Measurements from ENCODE around the gene ARID1B. TPM values are rescaled to one million over a fixed set of nuclear protein-coding genes. Genes with fewer than 3 reads are reported as not detected.

Gene ARID1B
- total RNA-seq, 2 donors from 2014 or later: 74.0 to 110 TPM

DNA sequence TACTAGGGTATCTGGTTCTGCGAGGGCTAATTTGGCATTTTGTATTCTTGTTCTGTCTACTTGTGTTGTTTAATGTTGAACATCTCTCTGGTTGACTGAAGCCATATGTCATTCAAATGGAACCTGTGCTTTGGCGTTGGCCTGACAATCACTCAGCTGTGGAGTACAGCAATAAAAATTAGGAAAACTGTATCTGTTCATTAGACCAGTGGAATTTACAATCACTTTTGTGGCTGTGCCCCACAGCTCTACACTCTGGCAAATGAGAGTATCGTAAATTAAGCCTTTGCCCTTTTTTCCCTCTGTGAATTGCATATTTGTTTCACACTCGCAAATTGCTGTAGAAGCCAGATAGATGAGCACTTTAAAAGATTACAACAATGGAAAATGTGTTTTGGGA lies 102.0 kb downstream of the ARID1B start:
- Mint-ChIP-seq H3K9me3 (no peaks in the 10 kb centered on the region), H3K27me3 (ENCODE audit: insufficient read depth) (no peaks in the 10 kb centered on the region), H3K4me3 (no peak overlapping the region), H3K36me3 (ENCODE audit: low read depth) (peaks cover 2% of the 10 kb centered on the region), H3K4me1 (peaks cover 41% of the 10 kb centered on the region), H3K27ac (no peak overlapping the region)
- DNase-seq: no peak
- WGBS, 2 experiments (ENCODE audit: insufficient coverage in 1 of 2, insufficient read length in 1 of 2): 77 to 88% methylated on average over 2 to 4 of the region's 4 CpGs
- H3K36me3 ChIP-seq (ENCODE audit: control insufficient read depth, insufficient read depth, low read length): no peaks in the 10 kb centered on the region
- TF ChIP-seq CTCF (conservative IDR thresholded peaks at IDR 0.05): no peak
- no peak overlapping the region for H3K27ac ChIP-seq (ENCODE audit: low read depth, low read length)
- peaks cover 4% of the 10 kb centered on the region for H3K4me1 ChIP-seq (ENCODE audit: control insufficient read depth, insufficient read depth, low read length)
- H3K4me3 ChIP-seq (ENCODE audit: low read length): no peak overlapping the region
- H3K9me3 ChIP-seq (ENCODE audit: control insufficient read depth, low read length): no peaks in the 10 kb centered on the region
- H3K27me3 ChIP-seq (ENCODE audit: control insufficient read depth, insufficient read depth, low read length, poor library complexity, severe bottlenecking): no peaks in the 10 kb centered on the region
- no peak overlapping the region for H3K9ac ChIP-seq (ENCODE audit: extremely low read depth, low read length, poor library complexity, severe bottlenecking)

DNA sequence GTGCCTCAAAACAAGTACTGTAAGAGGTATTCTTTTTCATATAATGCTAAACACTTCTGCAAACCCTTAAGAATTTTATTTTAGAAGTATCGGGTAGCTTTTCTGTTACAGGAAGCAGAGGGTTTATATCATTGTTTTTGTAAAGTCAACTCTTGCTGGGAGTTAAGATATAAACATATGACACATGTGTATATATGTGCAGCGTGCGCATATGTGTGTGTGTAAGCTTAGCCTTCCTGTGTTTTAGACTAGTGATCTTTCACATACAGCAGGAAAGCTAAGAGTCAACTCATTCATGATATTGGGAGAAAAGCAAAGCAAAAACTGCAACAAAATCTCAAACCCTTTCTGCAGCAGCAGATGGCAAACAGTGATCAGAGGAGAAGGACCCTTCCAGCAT lies 102.4 kb downstream of the ARID1B start:
- Histone ChIP-seq H3K36me3 (ENCODE audit: control insufficient read depth, insufficient read depth, low read length) (no peaks in the 10 kb centered on the region), H3K9me3 (ENCODE audit: control insufficient read depth, low read length) (no peaks in the 10 kb centered on the region), H3K27ac (ENCODE audit: low read depth, low read length) (no peak overlapping the region), H3K9ac (ENCODE audit: extremely low read depth, low read length, poor library complexity, severe bottlenecking) (no peak overlapping the region), H3K4me1 (ENCODE audit: control insufficient read depth, insufficient read depth, low read length) (peaks cover 4% of the 10 kb centered on the region), H3K27me3 (ENCODE audit: control insufficient read depth, insufficient read depth, low read length, poor library complexity, severe bottlenecking) (no peaks in the 10 kb centered on the region), H3K4me3 (ENCODE audit: low read length) (no peak overlapping the region)
- no peak for TF ChIP-seq CTCF (conservative IDR thresholded peaks at IDR 0.05)
- Mint-ChIP-seq H3K4me3 (no peak overlapping the region), H3K36me3 (ENCODE audit: low read depth) (peaks cover 2% of the 10 kb centered on the region), H3K27ac (peak overlapping the region; percentile 1), H3K4me1 (peaks cover 41% of the 10 kb centered on the region), H3K27me3 (ENCODE audit: insufficient read depth) (no peaks in the 10 kb centered on the region), H3K9me3 (no peaks in the 10 kb centered on the region)
- no peak for DNase-seq
- 92 to 100% methylated on average over 3 of the region's 3 CpGs for WGBS, 2 experiments (ENCODE audit: insufficient coverage in 1 of 2, insufficient read length in 1 of 2)

DNA sequence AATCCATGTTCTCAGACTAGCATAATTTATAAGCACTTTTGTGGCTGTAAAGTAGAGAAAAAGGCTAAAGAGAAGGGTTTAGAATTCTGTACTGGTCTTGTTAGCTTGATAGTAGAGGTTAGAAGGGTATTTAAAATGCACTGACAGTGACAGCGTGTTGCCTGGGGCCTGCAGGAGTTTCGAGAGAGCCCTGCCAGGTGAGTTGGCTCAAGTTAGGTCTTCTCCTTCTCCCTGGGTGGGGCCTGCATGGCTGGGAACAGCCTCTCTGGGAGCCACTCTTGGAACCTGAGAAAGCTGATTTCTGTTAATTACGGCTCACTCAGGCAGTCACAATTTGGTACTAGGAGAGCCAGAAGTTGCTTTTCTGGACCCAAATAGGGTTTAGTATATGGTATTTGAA lies 103.7 kb downstream of the ARID1B start:
- peaks cover 4% of the 10 kb centered on the region for H3K4me1 ChIP-seq (ENCODE audit: control insufficient read depth, insufficient read depth, low read length)
- 89 to 97% methylated on average over 3 of the region's 3 CpGs for WGBS, 2 experiments (ENCODE audit: insufficient coverage in 1 of 2, insufficient read length in 1 of 2)
- Mint-ChIP-seq H3K36me3 (ENCODE audit: low read depth) (peaks cover 2% of the 10 kb centered on the region), H3K27me3 (ENCODE audit: insufficient read depth) (no peaks in the 10 kb centered on the region), H3K27ac (peak overlapping the region; percentile 57), H3K9me3 (no peaks in the 10 kb centered on the region), H3K4me3 (no peak overlapping the region), H3K4me1 (peaks cover 39% of the 10 kb centered on the region)
- DNase-seq: peak; percentile 58
- no peaks in the 10 kb centered on the region for H3K9me3 ChIP-seq (ENCODE audit: control insufficient read depth, low read length)
- no peak for TF ChIP-seq CTCF (conservative IDR thresholded peaks at IDR 0.05)
- H3K36me3 ChIP-seq (ENCODE audit: control insufficient read depth, insufficient read depth, low read length): no peaks in the 10 kb centered on the region
- no peak overlapping the region for H3K27ac ChIP-seq (ENCODE audit: low read depth, low read length)
- no peak overlapping the region for H3K9ac ChIP-seq (ENCODE audit: extremely low read depth, low read length, poor library complexity, severe bottlenecking)
- H3K4me3 ChIP-seq (ENCODE audit: low read length): no peak overlapping the region
- H3K27me3 ChIP-seq (ENCODE audit: control insufficient read depth, insufficient read depth, low read length, poor library complexity, severe bottlenecking): no peaks in the 10 kb centered on the region

Data from endodermal cell (in vitro differentiated cells).